Dermis blood vessel endothelial cell (primary cell): Measurements from ENCODE around the gene KAZN. TPM values are rescaled to one million over a fixed set of nuclear protein-coding genes. Genes with fewer than 3 reads are reported as not detected.

Experiments used
- DNase-seq: peaks from one replicate; pipeline ENCODE4 v3.0.0; 2010
- total RNA-seq: library from RNA; depleted of rRNA; stranded (reverse); fragments of >200 nt; gene quantifications from 2 replicates; pipeline ENCODE4 v1.2.3, GENCODE V29; 2014

KAZN gene
- total RNA-seq, 1 donor from 2014 or later = 1.9 TPM

DNA sequence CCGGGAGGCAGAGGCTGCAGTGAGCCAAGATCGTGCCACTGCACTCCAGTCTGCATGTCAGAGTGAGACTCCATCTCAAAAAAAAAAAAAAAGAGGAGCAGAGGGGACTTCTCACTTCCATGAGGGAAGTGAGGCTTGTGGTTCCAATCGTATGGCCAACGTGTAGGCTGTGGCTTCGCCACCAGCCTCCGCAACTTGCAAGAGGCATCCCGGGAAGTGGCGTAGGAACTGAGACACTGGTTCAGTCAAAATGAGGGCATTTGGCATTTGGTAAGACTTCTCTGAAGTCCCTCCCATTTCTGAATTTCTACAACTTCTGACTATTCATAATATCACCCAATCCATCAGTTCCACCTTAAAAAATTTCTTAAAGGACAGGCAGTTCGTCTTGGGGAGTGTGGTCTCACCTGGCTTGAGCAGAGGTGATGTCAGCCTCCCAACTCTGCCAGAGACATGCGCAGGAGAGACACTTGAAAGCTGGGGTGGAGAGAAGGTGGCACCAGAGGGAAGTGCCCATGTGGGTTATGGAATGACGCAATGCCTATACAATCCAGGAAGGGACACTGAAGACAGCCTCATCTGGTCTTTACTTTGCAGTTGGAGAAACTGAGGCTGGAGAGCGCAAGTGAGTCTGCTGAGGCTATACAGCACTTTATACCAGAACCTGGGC lies 17.2 kb downstream of the KAZN start:
- DNase-seq = no peak

- no peak for DNase-seq
These were observed 18.3 kb downstream of the KAZN start for GRCh38 chr1:14616632-14617396.

- DNase-seq = no peak
These were observed 19.3 kb downstream of the KAZN start for GRCh38 chr1:14617791-14618190.

GRCh38 chr1:14620941-14621340 lies 22.5 kb downstream of the KAZN start:
- no peak for DNase-seq

GRCh38 chr1:14623090-14623489 lies 24.6 kb downstream of the KAZN start:
- no peak for DNase-seq

GRCh38 chr1:14624941-14625340 lies 26.5 kb downstream of the KAZN start:
- DNase-seq = no peak

GRCh38 chr1:14625572-14625971 lies 27.1 kb downstream of the KAZN start:
- DNase-seq = no peak

- DNase-seq = no peak
These were observed 27.5 kb downstream of the KAZN start for GRCh38 chr1:14625996-14626395.

DNA sequence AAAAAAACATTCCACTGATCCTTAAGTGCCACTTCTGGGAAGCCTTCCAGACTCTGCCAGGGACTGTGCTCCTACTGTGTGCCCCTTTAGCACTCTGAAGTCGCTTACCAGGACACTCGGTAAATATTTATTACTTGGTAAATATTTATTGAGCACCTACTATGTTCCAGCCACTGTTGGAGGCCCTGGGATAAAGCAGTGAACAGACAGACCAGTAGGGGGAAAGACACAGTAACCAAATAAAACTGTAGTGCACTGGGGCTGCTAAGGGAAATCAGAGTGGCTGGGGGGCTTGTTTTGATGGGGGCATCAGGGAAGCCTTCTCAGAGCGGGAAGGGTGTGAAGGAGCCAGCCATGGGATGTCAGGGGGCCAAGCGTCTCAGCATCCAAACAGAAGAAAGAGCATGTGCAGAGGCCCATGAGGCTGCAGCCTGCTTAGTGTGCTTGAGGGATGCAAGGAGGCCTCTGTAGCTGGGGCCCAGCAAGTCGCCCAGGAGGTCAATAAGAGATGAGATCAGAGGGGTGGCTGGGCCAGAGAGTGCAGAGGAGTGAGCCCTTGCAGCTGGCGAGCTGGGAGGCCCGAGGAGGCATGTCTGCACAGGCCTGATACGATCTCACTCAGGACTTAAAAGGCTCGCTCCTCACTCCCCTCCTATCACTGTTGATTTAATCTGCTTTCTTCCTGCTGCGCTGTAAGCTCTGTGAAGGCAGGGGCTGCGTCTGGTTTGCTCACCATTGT lies 28.6 kb downstream of the KAZN start:
- DNase-seq = no peak

- DNase-seq = no peak
These were observed 29.4 kb downstream of the KAZN start for GRCh38 chr1:14627608-14628489.

GRCh38 chr1:14629363-14630014 lies 31.0 kb downstream of the KAZN start:
- DNase-seq = no peak

GRCh38 chr1:14630986-14631385 lies 32.5 kb downstream of the KAZN start:
- no peak for DNase-seq

DNA sequence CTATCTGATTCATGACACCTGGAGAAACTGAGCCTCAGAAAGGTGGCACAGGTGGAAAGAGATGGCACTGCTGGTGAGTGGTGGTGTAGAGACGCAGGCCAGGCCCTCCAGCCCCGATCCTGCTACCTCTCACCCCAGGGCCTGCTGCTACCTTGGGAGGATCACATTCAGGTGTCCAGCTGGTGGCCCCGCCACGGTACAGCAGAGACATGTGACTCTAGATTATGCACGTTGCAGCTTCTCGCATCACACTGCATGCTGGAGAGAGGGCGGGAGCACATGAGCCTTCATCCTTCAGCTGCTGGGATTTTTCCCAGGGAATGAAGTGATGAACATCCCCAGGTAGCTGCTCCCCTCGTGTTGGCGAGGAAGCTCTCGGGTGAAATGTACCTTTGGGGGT lies 32.9 kb downstream of the KAZN start:
- no peak for DNase-seq

GRCh38 chr1:14634486-14634885 lies 36.0 kb downstream of the KAZN start:
- no peak for DNase-seq

- DNase-seq = no peak
These were observed 36.9 kb downstream of the KAZN start for GRCh38 chr1:14635421-14635820.

DNA sequence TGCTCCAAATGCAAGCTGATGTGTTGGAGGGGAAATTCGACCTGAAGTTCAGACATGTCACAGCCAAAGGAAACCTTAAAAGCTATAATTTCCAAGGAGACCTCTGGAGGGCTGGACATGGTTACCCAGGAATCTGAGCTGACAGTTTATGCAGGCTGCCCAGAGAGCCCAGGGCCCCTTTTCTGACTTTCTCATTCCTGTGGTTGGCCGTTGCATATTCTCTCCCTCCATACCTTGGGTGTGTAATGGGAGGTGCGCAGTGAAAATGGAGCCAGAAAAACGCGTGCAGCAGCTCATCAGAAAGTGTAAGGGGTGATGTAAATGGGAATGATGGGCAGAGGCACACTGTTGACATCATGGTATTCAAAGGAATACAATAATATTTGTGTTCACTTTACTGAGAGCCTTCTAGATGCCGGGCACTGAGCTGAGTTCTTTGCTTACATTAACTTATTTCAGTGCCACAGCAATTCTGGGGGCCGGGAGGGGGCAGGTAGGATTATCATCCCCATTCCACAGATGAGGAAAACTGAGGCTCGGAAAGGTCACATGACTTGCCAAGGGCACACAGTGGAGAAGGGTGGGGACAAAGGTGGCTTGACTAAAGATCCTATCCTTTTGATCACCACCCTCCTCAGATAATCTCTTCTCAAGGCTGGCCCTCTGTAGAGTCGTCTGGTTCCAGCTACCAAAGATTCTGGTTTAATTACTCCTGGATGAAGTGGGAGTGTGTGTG lies 38.6 kb downstream of the KAZN start:
- no peak for DNase-seq

- no peak for DNase-seq
These were observed 41.0 kb downstream of the KAZN start for GRCh38 chr1:14639291-14640050.

GRCh38 chr1:14642712-14643111 lies 44.2 kb downstream of the KAZN start:
- no peak for DNase-seq

DNA sequence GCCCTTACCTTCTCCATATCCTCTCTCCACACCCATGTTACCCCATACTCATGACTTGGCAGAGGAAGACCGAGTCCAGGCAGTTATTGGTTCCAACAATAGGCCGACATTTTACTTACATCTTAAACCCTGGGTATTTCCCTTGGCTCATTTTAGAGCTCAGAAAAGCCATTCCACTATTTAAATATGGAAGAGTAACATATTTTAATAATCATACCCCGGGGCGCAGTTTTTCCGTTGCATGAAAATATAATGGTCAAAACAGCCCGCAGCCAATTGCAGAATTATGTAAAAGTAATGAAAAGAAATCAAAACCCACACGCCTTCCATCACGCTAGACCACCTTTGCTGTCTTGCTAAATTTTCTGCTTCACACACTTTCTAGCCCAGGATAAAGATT lies 48.5 kb downstream of the KAZN start:
- DNase-seq = no peak

GRCh38 chr1:14647777-14648176 lies 49.3 kb downstream of the KAZN start:
- DNase-seq = no peak

GRCh38 chr1:14648391-14648790 lies 49.9 kb downstream of the KAZN start:
- DNase-seq = no peak
